NCI-H2029 (cell line): Measurements from ENCODE around the gene TMOD1.

Source experiments
- DNase-seq: peaks from one replicate; lab custom pipeline; 2025; lab: John Stamatoyannopoulos, UW

Gene TMOD1

DNA sequence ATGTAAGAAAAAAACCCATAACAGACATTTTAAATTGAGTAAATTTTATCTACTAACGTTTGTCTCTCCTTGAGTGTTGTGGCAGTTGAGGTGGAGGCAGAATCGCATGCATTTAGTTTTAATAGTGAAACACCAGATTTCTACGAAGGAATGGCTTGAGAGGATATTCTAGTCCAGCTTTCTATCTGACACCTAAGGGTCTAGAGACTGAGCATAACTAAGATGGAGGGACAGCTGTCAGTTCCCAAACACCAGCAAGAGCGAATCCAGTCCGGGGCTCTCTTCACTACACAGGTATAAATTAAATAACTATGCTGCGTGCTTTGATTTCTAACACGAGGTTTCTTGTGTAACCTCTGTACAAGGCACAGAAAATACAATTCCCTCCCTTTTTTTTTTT lies 133.6 kb downstream of the TMOD1 start:
- no peak for DNase-seq

DNA sequence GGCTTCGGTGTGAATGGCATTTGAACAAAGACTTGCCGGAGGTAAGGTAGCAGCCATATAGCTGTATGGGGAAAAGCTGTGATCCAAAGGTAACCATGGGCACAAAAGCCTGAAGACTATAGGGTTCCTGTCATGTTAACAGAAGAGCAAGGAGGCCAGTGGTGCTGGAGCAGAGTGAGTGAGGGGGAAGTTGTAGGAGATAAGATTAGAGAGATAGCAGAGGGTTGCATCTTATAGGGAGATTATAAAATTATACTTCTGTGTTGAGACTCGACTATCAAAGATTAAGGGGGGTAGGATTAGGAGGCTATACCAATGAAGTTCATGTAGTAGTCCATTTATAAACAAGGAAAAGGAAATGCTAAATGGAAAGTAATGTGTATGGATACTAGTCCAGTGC lies 135.4 kb downstream of the TMOD1 start:
- DNase-seq, result no peak

DNA sequence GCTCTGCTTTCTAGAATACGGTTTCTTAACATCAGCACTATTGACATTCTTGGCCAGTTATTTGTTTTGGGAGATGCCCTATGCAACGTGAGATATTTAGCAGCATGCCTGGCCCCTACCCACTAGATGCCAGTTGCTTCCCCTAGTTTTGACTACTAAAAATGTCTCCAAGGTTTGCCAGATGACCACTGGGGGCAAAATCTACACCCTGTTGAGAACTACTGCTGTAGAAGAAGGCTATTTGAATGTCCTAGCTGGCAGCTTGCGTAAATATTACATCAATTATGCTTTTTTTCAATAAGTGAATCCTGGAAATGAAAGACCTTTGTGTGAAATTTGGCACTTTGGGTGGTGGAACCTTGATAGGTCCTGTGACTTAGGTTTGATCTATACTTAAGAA lies 137.2 kb downstream of the TMOD1 start:
- no peak for DNase-seq

DNA sequence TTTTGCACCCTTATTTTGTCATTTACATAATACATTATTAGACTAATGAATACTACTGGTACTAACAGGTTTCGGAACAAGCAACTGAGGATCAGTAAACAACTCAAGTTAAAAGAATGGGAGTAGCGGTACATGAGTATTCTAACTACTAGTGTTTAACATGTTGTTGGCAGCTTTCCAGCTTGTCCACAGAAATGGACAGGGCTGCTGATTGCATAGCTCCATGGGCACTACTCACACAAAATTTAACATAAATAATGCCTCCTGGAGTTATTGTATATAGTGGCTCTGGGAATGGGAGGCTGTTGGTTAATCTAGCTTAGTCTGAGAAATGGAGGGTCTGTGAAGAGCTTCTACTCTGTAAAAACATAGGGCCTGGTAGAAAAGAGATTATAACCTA lies 138.9 kb downstream of the TMOD1 start:
- DNase-seq, result no peak

DNA sequence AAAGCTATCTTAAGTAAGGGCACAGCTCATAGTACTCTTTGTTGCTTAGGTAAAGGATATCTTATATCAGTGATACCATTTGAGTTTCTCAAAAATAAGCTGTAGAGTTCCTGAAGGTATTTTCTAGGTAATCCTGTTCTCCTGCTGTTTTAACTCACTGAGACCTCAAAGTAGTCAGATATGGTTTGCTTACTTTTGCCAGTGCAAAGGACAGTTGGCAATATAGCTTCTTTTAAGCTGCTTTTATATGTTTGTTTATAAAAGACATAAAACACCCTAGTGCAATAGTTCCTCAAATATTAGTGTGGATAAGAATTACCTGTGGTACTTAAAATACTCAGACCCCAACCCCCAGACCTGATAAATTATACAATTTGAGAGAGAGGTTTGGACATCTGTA lies 144.3 kb downstream of the TMOD1 start:
- DNase-seq, result no peak

DNA sequence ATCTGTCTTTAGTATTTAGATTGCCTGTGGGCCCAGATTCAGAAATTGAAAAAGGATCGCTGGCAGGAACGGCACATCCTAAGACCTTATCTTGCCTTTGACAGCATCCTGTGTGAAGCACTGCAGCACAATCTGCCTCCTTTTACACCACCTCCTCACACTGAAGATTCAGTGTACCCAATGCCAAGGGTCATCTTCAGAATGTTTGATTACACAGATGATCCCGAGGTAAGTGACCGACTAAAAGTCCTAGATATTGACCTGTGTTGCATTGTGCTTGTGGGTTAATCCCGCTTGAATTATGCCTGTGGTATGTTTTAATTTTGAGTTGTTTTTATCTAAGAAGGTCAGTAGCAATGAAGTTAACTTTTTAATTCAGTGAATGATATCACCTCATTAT lies 146.5 kb downstream of the TMOD1 start:
- DNase-seq, result no peak
